OCI-LY3 (cell line): ENCODE data around the gene TMEM98.

Experiments used
- CTCF ChIP-seq: fragments of 200-600, 300-600 bp; sonication (generic); IDR thresholded peaks from 2 replicates; pipeline ENCODE4 v1.5.1; 2014; ENCODE audit warnings: antibody characterized with exemption, low read length, low read depth
- EZH2phosphoT487 ChIP-seq: fragments of 200-600 bp; shearing (Covaris generic); IDR thresholded peaks from 2 replicates; pipeline ENCODE4 v1.6.1; 2018; ENCODE audit warnings: antibody characterized with exemption, mixed run types, low read depth

GRCh38 chr17:32980230-32980629 lies 52.3 kb downstream of the TMEM98 start:
- TF ChIP-seq CTCF (no peak), EZH2phosphoT487 (no peak)
